ENCODE results near the gene GHRHR. TPM values are rescaled to one million over a fixed set of nuclear protein-coding genes. Genes with fewer than 3 reads are reported as not detected.

The GHRHR gene
- total RNA-seq, 4 donors from 2014 or later, result not detected

- Histone ChIP-seq H3K27ac (replicated peaks in 1 of 4) (no peak overlapping the region), H3K4me1 (peaks cover 6 to 33% (median 27%) of the 10 kb centered on the region in 4 donors), H3K27me3 (peaks cover 0 to 16% (median 0%) of the 10 kb centered on the region in 4 donors), H3K9me3 (no peaks in the 10 kb centered on the region), H3K4me3 (no peak overlapping the region), H3K36me3 (no peaks in the 10 kb centered on the region)
- no peak for DNase-seq (ENCODE audit: extremely low spot score)
- TF ChIP-seq POLR2A (IDR thresholded peaks at IDR 0.05; ENCODE audit: low read depth), result no peak
- TF ChIP-seq EP300 (IDR thresholded peaks at IDR 0.05), result no peak
- no peak for TF ChIP-seq POLR2AphosphoS5 (IDR thresholded peaks at IDR 0.05)
- intact Hi-C loops (cut with DNase I), result no loop called here
- WGBS, result 94% methylated on average over 8 of the region's 8 CpGs
Observed at GRCh38 chr7:30986331-30986730, 22.6 kb downstream of the GHRHR start.

DNA sequence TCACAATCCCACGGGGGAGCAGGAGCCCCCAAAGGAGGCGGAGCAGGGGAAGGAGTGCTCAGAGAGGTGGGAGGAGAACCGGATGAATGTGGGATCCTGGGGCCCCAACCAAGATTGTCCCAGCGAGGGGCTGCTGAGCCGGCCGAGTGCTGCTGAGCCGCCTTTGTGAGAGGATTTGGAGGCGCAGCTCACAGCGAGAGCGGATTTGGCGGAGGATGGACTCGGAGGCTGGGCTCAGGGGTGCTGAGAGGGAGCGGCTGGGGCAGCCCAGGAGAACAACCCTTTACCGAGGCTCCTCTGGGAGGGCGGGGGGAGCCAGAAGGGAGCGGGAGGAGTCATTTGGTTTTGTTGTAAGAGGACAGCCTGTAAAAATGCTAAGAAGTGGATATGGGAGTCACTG is 23.0 kb downstream of the GHRHR start:
- H3K9me3 ChIP-seq, result no peaks in the 10 kb centered on the region
- peaks cover 0 to 16% (median 0%) of the 10 kb centered on the region in 4 donors for H3K27me3 ChIP-seq
- intact Hi-C loops (cut with DNase I), result no loop called here
- no peak for TF ChIP-seq POLR2A (IDR thresholded peaks at IDR 0.05; ENCODE audit: low read depth)
- H3K4me3 ChIP-seq, result no peak overlapping the region
- no peak overlapping the region for H3K27ac ChIP-seq (replicated peaks in 1 of 4)
- DNase-seq (ENCODE audit: extremely low spot score), result no peak
- peaks cover 6 to 33% (median 27%) of the 10 kb centered on the region in 4 donors for H3K4me1 ChIP-seq
- no peaks in the 10 kb centered on the region for H3K36me3 ChIP-seq
- 57% methylated on average over 16 of the region's 16 CpGs for WGBS

DNA sequence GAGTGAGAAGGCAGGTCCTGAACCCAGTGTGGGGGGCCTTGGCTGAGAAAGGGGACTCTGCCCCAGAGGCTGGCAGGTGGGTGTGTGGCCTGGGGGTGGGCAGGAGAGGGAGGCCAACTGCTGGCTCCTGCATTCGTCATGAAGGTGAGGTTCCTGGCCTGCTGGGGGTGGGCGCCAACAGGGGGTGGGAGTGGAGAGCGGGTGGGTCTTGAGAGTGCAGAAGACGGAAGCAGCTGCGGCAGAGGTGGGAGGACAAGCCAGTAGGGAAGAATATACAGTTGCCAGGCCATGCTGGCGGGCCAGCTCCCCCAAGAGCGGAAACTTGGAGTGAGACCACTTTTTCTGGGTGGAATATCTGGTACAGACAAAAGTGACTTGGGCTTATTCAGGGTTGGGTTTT is 23.4 kb downstream of the GHRHR start:
- peaks cover 6 to 33% (median 27%) of the 10 kb centered on the region in 4 donors for H3K4me1 ChIP-seq
- 76% methylated on average over 7 of the region's 7 CpGs for WGBS
- no peak overlapping the region for H3K4me3 ChIP-seq
- no peaks in the 10 kb centered on the region for H3K36me3 ChIP-seq
- H3K27me3 ChIP-seq, result peaks cover 0 to 16% (median 0%) of the 10 kb centered on the region in 4 donors
- intact Hi-C loops (cut with DNase I), result no loop called here
- no peak for DNase-seq (ENCODE audit: extremely low spot score)
- no peak overlapping the region for H3K27ac ChIP-seq (replicated peaks in 1 of 4)
- TF ChIP-seq, protein P1, sequence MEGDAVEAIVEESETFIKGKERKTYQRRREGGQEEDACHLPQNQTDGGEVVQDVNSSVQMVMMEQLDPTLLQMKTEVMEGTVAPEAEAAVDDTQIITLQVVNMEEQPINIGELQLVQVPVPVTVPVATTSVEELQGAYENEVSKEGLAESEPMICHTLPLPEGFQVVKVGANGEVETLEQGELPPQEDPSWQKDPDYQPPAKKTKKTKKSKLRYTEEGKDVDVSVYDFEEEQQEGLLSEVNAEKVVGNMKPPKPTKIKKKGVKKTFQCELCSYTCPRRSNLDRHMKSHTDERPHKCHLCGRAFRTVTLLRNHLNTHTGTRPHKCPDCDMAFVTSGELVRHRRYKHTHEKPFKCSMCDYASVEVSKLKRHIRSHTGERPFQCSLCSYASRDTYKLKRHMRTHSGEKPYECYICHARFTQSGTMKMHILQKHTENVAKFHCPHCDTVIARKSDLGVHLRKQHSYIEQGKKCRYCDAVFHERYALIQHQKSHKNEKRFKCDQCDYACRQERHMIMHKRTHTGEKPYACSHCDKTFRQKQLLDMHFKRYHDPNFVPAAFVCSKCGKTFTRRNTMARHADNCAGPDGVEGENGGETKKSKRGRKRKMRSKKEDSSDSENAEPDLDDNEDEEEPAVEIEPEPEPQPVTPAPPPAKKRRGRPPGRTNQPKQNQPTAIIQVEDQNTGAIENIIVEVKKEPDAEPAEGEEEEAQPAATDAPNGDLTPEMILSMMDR (IDR thresholded peaks at IDR 0.05), result no peak
- TF ChIP-seq POLR2A (IDR thresholded peaks at IDR 0.05; ENCODE audit: low read depth), result no peak
- no peak for TF ChIP-seq EP300 (IDR thresholded peaks at IDR 0.05)
- no peak for TF ChIP-seq POLR2AphosphoS5 (IDR thresholded peaks at IDR 0.05)
- H3K9me3 ChIP-seq, result no peaks in the 10 kb centered on the region

DNA sequence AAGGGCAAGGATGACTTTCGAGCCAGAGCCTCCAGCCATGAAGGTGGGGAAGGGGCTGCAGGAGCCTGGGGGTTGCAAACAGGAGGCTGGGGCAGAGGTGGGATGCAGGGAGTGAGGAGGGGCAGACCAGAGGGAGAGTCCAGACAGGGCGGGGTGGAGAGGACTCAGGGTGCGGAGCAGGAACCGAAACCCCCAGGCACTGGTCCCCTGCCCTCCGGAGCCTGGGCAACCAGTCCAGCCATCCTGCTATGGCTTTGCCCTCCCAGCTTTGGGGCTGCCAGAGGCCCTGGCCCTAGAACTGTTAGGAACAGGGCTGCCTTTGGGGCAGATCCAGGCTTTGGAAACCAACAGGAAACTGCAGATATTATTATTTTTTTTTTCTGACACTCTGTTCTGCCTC is 24.2 kb downstream of the GHRHR start:
- DNase-seq (ENCODE audit: extremely low spot score), result no peak
- H3K4me3 ChIP-seq, result no peak overlapping the region
- H3K27me3 ChIP-seq, result peaks cover 0 to 16% (median 0%) of the 10 kb centered on the region in 4 donors
- TF ChIP-seq, protein P1 (IDR thresholded peaks at IDR 0.05), result no peak
- TF ChIP-seq POLR2AphosphoS5 (IDR thresholded peaks at IDR 0.05), result no peak
- TF ChIP-seq EP300 (IDR thresholded peaks at IDR 0.05), result no peak
- no peak for TF ChIP-seq POLR2A (IDR thresholded peaks at IDR 0.05; ENCODE audit: low read depth)
- no peaks in the 10 kb centered on the region for H3K36me3 ChIP-seq
- H3K9me3 ChIP-seq, result no peaks in the 10 kb centered on the region
- H3K4me1 ChIP-seq, result peaks cover 6 to 33% (median 27%) of the 10 kb centered on the region in 4 donors
- peak overlapping the region in 1 of 4 donors; percentile 39 for H3K27ac ChIP-seq (replicated peaks in 1 of 4)
- WGBS, result 92% methylated on average over 5 of the region's 5 CpGs
- intact Hi-C loops (cut with DNase I), result no loop called here

- no peak for DNase-seq (ENCODE audit: extremely low spot score)
- no peak for TF ChIP-seq EP300 (IDR thresholded peaks at IDR 0.05)
- TF ChIP-seq, protein P1 (IDR thresholded peaks at IDR 0.05), result no peak
- no peak for TF ChIP-seq POLR2A (IDR thresholded peaks at IDR 0.05; ENCODE audit: low read depth)
- TF ChIP-seq POLR2AphosphoS5 (IDR thresholded peaks at IDR 0.05), result no peak
- WGBS, result 57% methylated on average over 11 of the region's 19 CpGs
Observed at GRCh38 chr7:30988351-30989005, 24.7 kb downstream of the GHRHR start.

More at GRCh38 chr7:30988351-30989005, 24.7 kb downstream of the GHRHR start:
- Histone ChIP-seq H3K27ac (replicated peaks in 1 of 4) (peak overlapping the region in 2 of 4 donors; percentile 10 to 39), H3K9me3 (no peaks in the 10 kb centered on the region), H3K4me3 (no peak overlapping the region), H3K36me3 (no peaks in the 10 kb centered on the region), H3K4me1 (peaks cover 4 to 30% (median 25%) of the 10 kb centered on the region in 4 donors), H3K27me3 (peaks cover 0 to 16% (median 0%) of the 10 kb centered on the region in 4 donors)
- intact Hi-C loops (cut with DNase I), result no loop called here

Data from esophagus muscularis mucosa (tissue), 4 donors.